GM11168 (cell line): Measurements from ENCODE around the gene PPA1.
"Not testable (repeated sequence)": the region's sequence is repeated elsewhere in the genome, so short reads cannot be mapped to it uniquely, and the experiment has no call there.

ENCODE experiments used
- in situ Hi-C: fragments of 300-500 bp; cut with MboI; formaldehyde crosslinking; loops from one replicate; pipeline ENCODE4 v1.12.0; 2022; ENCODE audit warnings: low sequenced_read_pairs; ENCODE audit not compliant: unreplicated experiment

The PPA1 gene

DNA sequence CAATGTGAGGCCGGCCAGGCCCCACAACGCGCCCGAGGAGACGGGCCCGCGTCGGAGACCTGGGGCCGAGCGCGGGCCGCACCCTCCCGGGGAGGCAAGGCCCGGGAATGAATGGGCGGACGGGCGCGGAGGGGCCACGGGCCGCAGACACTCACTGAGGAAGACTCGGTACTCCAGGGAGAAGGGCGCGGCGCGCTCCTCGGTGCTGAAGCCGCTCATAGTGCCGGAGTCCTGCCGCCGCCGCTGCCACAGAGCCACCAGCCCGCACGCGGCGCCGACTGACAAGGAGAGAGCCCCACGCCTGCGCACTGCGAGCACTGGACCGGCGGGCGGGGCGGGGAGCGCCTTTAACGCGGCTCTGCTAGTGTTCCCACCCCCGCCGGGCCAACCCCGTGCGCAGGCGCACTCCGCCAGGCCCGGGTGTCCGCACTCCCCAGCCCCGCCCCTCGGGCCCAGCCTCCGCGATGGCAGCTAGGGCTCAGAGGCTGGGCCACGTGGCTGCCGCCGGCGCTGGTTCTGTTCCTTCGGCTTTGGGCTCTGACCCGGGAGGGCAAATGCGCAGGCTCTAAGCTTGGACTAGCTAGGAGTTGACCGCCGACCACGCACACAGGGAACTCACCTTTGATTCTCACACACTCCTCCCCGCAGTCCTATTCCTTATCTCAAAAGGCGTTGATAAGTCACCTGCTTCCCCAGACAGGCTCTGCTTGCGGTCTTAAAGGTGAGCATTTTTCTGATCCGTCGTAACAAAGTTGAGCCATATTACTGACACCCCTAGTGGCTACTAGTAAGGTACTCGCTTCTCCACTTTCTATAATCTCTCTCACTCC is at the start of gene PPA1:
Gene PPA1, minus strand, starts transcription at position 321 of the 830 bp plus-strand sequence. Its CDS starts 102 bp downstream, at position 219.
- in situ Hi-C loops: loop anchor here (5.0 kb wide), 1 partner anchor 124 kb away; no protein-coding TSS in a partner anchor

DNA sequence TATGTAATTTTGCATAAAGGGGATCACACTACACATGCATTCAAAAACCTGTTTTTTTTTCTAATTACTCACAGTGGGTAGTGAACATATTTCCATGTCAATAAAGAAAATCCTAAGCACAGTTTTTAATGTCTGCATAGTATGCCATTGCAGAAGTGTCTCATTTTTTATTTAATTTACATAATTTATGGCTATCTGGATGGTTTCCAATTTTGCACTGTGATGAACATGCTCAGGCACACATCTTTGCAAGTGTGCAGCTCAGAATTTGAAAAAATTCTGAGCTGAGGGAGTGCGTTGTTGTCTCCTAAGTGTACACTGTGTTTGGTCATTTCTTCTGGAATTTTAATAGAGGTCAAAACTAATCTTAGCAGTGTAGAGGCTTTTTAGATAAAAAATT is 48.4 kb upstream of the PPA1 start:
- in situ Hi-C loops: no loop called here

- in situ Hi-C loops: no loop called here
Observed at GRCh38 chr10:70280099-70280498, 46.9 kb upstream of the PPA1 start.

DNA sequence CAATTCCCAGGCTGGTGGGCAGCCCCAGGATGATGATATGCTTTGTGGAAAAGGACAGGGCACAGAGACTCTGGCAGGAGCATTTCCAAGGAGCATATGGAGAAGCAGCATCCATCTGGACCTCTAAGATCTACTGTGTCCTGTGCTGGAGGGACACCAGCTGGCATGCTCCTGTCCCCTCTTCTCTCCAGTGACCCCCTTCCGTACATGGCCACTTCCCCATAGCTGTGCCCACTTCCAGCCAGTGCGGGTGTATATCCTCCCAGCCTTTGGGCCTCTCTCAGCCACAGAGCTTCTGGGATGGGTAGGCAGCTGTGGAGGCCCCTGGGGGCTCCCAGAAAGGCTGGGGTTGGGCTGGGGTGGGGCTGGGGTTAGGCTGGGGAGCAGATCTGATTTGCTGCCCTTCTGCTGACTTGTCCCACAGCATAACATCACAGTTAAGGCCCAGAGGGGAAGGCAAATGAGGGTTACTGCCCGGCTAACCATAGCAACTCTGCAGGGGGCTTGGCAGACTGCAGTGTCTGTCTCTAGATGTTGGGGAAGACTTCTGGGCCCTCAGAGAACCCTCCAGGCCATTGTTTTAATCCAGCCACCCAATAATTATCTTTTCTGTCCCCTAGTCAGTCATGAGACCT is 44.3 kb upstream of the PPA1 start:
- in situ Hi-C loops: loop anchor here (10.0 kb wide), 1 partner anchor 67 kb away; no protein-coding TSS in a partner anchor

GRCh38 chr10:70274643-70275042 is 41.4 kb upstream of the PPA1 start:
- in situ Hi-C loops: loop anchor here (10.0 kb wide), 1 partner anchor 70 kb away; no protein-coding TSS in a partner anchor

DNA sequence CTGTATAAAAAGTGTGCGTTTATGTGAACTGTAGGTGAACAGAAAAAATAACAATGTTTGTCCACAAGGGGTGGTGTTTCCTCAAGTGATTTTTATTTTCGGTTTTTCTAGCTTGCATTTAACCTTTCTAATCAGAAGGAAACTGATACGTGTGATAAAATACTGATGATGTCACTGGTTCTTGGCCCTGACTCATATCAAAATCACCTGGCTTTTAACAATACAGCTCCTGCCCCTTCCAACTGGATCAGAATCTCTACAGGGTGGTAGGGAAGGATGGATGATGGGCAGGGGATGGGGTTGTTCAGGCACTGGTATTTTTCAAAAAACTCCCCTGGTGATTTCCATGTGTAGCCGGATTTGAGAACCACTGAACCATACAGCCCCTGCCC is 39.7 kb upstream of the PPA1 start:
- in situ Hi-C loops: loop anchor here (10.0 kb wide), 1 partner anchor 72 kb away; no protein-coding TSS in a partner anchor

DNA sequence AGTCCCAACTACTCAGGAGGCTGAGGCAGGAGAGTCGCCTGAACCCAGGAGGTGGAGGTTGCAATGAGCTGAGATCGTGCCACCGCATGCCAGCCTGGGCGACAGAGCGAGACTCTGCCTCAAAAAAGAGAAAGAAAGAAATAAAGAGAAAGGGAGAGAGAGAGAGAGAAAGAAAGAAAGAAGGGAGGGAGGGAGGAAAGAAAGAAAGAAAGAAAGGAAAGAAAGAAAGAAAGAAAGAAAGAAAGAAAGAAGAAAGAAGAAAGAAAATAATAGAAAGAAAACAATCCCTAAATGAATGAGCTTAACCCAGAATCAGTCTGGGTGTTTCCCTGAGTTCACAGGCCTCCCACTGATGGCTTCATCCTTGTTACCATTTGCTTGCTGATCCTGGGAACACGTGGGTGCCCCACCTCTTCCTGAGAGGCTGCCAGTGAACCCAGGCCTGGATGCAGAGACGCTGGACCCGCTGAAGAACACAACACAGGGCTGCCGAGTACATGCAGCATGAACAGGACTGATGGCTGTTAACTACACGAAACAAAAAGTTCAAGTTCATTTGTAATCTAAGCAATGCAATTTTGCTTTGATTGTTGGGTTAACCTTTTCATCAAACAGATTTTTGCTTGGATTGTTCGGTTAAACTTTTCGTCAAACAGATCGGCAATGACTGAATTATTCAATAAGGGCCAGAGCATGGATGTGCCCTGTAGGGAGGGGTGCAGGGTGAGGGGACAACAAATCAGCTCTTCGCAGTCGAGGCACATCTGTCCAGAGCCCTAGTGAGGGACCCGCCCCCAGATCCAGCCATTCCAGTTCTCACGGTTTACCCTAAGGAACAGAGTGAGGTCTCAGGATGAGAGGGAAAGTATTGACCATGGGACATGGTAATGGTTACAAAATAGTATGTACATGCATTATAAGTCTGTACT is 39.0 kb upstream of the PPA1 start:
- in situ Hi-C loops: loop anchor here (10.0 kb wide), 1 partner anchor 73 kb away; no protein-coding TSS in a partner anchor

DNA sequence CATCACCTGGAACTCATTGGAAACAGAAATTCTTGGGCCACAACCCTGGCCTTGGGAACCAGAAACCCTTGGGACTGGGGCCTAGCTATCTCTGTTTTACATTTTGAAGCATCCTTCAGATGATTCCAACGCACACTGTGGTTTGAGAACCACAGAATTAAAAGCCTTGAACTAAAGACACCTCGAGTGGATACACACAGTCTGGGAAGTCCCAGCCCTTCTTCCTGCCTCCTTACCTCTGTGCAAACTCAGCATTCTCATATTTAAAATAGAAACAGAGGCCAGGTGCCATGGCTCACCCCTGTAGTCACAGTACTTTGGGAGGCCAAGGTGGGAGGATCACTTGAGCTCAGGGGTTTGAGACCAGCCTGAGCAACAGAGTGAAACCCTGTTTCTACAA is 37.7 kb upstream of the PPA1 start:
- in situ Hi-C loops: loop anchor here (10.0 kb wide), 1 partner anchor 74 kb away; no protein-coding TSS in a partner anchor

DNA sequence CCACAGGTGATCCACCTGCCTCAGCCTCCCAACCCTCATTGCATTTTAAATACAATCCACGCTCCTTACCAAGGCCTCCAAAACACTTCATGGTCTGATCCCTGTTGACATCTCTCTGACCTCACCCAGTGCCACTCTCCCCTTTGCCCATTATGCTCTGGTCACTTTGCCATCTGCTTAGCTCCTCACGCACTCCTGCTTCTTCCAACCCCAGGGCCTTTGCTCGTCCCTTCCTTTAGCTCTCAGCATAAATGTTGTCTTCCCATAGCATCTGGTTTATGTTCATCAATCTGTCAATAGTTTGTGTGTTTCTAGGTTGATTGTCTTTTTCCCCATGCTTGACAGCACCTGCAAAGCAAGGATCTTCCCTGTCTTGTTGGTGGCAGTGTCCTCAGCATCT is 36.5 kb upstream of the PPA1 start:
- in situ Hi-C loops: loop anchor here (10.0 kb wide), 1 partner anchor 75 kb away; no protein-coding TSS in a partner anchor

DNA sequence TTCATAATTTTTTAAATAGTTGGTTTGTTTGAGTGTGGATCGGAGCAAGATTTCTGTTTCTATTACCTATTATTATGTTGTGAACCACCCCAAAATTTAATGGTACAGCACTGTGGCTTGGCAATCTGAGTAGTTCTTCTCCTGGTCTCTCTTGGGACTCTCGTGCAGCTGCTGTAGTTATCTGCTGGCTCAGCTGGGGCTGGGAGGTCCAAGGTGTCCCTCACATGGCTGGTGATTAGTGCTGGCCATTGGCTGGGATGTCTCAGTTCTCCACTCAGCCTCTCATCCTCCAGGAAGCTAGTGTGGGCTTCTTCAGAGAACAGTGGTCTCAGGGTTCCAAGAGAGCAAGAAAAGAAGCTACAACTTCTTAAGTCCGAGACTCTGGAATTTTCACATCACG is 35.1 kb upstream of the PPA1 start:
- in situ Hi-C loops: no loop called here

GRCh38 chr10:70267161-70267933 is 34.1 kb upstream of the PPA1 start:
- in situ Hi-C loops: no loop called here

GRCh38 chr10:70266701-70267100 is 33.5 kb upstream of the PPA1 start:
- in situ Hi-C loops: no loop called here

GRCh38 chr10:70266056-70266455 is 32.8 kb upstream of the PPA1 start:
- in situ Hi-C loops: no loop called here

DNA sequence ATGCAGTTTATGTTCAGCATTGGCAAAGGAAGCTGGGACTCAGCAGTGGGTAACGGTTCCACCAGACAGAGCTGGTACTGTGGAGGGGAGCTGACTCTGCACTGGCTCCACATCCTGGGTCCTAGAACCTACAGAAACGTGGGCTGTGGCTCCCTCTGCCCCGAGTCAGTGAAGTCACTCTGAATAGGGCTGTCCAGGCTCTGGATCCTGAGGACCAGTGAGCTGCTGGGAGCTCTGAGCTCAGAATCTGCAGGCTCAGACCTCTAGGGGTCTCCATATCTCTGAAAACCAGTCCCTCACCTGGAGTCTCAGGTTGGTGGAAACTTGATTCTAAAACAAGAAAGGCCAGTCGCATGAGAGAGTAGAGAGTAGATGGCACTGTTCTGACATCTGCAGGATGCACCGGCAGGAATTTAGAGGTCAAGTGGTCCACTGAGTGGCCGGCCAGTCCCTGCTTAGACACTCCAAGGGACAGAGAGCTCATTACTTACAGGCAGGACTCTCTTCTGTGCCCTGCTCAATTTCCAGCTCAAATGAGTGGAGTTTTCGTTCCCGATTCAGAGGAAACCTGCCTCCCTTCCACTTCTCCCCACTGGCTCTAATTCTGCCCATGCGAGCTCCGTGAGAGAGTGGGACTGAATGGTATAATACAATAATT is 31.9 kb upstream of the PPA1 start:
- in situ Hi-C loops: no loop called here

DNA sequence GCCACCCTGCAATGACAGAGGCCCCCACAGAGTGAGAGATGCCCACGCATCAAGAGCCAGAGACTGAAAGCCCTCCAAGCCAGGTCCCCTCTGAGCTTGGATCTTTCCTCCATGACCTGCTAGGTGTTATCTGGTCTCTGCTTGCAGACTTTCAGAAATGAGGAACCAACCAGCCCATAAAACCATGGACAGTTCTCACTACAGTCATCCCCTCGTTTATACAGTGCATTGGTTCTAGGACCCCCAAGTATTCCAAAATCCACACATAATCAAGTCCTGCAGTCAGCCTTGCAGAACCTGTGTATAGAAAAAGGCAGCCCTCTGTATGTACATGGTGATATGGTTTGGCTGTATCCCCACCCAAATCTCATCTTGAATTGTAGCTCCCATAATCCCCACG is 27.5 kb upstream of the PPA1 start:
- in situ Hi-C loops: no loop called here

DNA sequence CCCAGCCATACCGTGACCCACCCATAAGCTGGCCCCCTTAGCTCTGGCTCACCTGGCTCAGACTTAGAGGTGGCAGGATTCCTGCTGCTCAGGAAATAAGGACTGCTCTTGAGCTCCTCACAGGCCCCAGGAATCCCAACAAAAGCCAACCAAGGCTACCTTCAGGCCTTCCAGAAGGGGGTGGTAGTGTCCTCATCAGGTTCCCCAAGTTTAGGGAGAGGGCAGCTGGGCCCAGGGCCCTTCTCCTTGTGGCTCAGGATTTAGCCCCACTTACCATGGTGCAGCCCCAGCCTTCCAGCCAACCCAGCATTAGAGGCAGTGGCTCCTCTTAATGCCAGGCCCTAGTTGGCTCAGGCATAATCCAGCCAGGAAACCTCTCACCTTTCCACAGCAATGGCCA is 27.0 kb upstream of the PPA1 start:
- in situ Hi-C loops: no loop called here

DNA sequence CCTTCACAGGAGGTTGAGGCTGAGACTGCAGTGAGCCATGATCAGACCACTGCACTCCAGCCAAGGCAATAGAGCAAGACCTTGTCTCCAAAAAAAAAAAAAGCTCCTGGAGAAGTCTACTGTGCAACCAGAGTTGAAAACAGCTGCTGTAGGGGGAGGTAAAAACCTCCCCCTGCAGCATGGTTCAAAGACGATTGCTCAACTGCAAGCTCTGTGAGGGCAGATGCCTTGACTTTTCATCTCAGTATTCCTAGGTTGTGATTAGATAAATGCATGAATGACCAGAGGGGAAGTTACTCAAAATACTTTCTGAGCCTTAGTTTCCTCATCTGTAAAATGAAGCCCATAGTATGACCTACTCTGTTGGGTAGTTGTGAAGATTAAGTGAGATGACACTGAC is 25.0 kb upstream of the PPA1 start:
- in situ Hi-C loops: no loop called here

DNA sequence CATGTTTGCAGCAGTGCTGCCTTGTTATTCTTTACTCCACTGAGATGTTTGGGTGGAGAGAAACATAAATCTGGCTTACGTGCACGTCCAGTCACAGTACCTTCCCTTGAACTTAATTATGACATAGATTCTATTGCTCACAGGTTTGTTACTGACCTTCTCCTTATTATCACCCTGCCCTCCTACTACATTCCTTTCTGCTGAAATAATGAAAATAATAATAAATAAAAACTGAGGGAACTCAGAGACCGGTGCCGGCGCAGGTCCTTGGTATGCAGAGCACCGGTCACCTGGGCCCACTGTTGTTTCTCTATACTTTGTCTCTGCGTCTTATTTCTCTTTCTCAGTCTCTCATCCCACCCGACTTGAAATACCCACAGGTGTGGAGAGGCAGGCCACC is 24.6 kb upstream of the PPA1 start:
- in situ Hi-C loops: not testable (repeated sequence)

- in situ Hi-C loops: no loop called here
Observed at GRCh38 chr10:70256463-70256862, 23.2 kb upstream of the PPA1 start.
